ENCODE measurements around the gene NBL1.

Gene NBL1

DNA sequence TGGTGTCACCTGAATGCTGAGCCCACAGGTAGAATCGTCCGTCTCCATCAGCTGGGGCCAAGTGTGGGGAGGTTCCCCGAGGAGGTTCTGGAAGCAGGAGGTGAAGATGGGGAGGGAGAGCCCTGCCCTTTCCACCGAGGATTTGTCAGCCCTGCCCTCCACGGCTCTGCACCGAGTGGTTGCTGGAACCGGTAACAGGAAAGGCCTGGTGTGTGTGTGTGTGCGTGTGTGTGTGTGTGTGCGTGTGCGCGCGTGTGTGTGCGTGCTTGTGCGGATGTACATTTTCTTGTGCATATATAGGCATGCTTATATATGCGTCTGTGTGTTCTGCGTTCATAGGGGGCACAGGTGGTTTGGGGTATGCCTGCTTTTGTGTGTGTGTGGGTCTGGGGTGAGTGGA lies 3.5 kb downstream of the NBL1 start:
- DNase-seq, result no peak

DNA sequence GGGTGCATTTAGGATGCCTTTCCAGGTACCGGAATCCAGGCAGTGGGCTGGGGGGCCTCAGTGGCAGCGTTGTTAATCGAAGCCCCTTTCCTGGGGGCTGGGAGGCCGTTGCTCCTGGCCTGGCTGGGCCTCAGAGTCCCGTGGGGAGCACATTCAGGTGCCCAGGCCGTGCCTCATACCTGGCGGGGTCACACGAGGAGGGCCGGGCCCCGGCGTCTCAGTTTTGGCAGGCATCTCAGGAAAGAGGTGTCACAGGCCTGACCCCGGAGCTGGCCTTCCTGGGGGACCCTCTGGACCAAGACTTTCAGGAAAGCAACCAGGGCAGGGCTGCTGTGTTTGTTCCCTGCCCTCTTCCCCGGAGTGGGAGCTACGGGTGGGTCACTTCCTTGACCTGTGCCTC lies 4.1 kb downstream of the NBL1 start:
- no peak for DNase-seq

DNA sequence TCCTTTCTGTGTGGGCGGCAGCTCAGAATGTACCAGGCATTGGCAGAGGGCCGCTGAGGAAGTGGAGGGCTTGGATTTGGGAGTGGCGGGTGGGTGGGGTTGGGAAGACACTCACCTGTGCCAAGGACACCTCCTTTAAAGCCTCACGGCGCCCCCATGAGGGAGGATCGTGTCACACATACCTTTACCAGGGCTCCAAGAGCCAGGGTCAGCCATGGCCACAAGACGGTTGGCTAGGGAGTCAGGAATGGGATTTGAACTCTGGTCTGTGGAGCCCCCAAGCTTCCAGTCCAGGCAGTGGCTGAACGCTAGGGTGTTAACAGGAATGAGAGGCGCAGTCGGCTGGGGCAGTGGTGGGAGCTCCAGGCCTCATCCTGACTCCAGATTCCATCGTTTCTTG lies 4.6 kb downstream of the NBL1 start:
- no peak for DNase-seq

DNA sequence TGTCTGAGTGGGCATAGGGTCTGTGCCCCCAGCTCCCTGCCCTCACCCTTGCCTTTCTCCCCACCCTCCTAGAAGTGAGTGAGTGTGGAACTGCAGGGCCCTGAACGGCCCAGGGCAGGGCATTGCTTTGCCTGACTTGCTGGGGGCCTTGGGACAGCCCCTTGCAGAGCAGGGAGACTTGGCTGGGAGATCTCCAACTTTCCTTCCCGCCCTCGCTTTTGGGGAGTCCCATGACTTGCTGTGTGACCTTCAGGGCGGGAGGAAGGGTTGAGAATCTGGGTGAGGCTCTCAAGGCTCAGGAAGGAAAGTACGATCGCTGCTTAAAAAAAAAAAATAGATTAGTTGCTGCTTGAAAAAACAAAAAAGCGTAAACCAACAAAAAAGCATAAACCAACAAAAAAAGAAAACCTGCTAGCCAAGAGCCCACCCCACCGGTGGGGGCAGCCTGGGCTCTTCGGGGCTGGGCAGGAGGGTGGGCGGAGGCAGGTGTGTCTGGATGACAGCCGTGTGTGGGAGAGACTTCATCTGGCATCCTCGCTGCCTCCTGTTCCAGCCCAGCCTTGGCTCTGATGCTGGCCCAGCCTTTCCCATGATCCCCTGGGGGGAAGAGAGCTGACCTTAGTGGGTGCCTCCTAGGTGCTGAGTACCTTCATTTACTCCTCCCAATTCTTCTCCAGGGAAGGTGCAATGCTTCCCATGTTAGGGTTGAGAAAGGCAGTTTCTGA lies 6.5 kb downstream of the NBL1 start:
- no peak for DNase-seq

DNA sequence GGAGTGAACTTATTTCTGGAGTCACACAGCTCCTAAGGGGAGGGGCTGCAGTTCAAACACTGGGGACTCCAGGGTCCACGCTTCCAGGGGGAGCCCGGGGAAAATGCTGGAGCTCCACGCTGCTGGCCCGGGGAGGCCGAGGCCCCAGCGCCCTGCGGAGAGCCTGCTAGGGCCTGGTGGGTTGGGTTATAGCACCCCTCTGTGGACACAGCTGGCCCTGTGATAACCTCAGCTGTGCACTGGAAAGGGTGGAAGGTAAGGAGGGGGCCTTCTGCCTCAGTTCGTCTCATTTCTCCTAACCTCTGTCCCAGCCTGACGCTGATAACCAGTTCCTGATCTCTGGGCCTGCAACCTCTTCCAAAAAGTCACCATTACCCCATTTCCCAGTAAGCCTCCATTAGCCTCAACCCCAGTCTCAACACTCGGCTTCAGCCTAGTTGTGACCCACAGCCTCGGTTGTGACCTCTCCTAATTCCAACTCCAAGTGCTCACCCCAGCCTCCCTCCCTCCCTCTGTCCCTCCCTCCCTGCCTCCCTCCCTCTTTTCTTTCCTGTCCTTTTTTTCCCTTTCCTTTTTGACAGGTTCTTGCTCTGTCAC lies 7.1 kb downstream of the NBL1 start:
- no peak for DNase-seq

DNA sequence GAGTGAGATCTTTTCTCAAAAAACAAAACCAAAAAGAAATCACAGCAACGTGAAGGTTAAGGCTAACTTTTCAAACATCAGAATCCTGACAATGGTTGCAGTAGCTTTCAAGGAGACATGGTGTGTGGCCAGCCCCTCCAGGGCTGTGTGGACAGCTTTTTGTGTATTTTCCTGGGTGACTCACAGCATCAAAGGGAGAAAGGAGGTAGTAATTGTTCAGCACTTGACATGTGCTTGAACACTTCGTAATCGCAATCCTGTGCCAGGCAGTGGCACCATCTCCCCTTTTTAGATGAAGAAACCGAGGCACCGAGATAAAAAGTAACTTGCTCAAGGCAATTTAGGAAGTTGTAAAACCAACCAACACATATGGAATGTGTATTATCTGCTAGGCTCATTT lies 10.3 kb downstream of the NBL1 start:
- DNase-seq, result no peak

DNA sequence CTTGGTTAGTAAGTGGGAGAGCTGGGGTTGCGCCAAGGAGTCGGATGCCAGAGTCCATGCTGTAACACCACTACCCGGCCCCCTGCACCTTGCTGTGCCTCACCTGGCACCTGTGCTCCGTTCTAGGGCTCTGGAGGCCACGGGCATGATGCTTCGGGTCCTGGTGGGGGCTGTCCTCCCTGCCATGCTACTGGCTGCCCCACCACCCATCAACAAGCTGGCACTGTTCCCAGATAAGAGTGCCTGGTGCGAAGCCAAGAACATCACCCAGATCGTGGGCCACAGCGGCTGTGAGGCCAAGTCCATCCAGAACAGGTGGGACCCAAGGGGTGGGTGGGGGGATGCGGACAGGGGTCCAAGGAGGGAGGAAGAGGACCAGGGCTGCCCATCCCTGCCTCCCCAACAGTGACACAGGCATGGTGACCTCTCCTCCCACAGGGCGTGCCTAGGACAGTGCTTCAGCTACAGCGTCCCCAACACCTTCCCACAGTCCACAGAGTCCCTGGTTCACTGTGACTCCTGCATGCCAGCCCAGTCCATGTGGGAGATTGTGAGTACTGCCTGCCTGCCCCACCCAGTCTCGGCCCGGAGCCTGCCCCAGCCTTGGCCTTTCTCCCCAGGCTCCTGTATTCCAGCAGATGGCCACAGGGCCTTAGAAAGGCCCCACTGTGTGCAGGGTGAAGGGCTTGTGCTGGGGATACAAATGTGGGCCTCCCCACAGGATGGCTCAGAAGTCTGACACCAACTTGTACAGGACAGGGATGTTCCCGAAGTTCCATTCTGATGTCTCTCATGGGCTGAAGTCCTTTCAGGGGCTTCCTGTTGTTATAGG lies 11.0 kb downstream of the NBL1 start:
- DNase-seq, result no peak

DNA sequence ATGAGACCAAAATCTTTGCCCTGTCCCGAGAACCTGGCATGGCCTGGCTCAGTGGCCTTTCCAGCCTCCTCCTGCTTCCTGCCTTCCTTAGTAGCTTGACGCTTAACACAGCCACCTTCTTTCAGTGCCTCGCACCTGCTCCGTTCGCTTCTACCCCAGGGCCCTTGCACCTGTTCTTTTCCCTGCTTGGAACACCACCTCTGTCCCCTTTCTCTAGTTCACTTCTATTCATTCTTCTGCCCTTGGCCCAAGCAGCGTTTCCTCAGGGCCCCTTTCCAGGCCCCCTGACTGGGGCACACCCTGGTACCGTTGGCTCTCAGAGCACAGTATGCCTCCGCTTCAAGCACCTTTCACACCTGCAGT lies 11.6 kb downstream of the NBL1 start:
- DNase-seq, result no peak

DNA sequence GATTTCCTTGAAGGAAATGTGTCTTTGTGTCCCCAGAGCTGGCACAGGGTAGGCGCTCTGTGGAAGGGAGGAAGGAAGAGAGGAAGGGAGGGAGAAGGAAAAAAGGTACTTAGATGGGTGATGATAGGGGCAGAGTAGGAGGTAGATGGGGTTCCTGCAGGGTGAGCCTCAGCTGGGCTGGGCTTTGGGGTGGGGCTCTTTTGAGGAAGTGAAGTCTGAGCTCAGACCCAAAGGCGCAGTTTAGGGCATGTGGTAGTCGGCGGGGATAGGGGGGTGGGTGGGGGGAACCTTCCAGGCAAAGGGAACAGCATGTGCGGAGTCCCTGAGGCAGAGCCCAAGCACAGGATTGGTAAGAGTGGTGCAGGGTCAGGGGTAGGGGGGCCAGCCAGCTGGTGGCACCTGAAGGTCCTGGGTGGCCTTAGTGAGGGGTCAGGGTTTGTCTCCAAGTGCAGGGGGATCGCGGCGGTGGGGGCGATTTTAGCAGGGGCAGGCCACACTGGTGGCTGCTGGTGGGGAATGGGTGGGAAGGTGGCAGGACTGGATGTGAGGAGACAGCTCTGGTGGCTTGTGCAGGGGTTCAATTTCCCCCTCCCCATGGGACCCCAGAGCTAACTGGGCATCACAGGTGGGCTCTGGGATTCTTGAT lies 12.1 kb downstream of the NBL1 start:
- no peak for DNase-seq

DNA sequence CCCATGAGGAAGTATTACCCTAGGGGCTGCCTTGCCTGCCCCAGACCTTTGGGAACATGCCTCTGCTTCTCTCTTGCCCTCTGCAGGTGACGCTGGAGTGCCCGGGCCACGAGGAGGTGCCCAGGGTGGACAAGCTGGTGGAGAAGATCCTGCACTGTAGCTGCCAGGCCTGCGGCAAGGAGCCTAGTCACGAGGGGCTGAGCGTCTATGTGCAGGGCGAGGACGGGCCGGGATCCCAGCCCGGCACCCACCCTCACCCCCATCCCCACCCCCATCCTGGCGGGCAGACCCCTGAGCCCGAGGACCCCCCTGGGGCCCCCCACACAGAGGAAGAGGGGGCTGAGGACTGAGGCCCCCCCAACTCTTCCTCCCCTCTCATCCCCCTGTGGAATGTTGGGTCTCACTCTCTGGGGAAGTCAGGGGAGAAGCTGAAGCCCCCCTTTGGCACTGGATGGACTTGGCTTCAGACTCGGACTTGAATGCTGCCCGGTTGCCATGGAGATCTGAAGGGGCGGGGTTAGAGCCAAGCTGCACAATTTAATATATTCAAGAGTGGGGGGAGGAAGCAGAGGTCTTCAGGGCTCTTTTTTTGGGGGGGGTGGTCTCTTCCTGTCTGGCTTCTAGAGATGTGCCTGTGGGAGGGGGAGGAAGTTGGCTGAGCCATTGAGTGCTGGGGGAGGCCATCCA lies 12.8 kb downstream of the NBL1 start:
- DNase-seq, result no peak

DNA sequence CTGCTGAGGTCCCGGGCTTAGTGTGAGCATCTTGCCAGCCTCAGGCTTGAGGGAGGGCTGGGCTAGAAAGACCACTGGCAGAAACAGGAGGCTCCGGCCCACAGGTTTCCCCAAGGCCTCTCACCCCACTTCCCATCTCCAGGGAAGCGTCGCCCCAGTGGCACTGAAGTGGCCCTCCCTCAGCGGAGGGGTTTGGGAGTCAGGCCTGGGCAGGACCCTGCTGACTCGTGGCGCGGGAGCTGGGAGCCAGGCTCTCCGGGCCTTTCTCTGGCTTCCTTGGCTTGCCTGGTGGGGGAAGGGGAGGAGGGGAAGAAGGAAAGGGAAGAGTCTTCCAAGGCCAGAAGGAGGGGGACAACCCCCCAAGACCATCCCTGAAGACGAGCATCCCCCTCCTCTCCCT lies 13.4 kb downstream of the NBL1 start:
- no peak for DNase-seq

DNA sequence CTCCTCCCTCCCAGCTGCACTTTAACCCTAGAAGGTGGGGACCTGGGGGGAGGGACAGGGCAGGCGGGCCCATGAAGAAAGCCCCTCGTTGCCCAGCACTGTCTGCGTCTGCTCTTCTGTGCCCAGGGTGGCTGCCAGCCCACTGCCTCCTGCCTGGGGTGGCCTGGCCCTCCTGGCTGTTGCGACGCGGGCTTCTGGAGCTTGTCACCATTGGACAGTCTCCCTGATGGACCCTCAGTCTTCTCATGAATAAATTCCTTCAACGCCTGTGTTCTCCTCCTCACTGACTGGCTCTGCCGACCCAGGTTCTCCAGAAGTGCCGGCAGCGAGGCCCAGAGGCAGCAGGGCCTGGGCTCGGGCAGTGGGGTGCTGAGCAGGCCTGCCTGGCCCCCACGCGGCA lies 14.1 kb downstream of the NBL1 start:
- no peak for DNase-seq

DNA sequence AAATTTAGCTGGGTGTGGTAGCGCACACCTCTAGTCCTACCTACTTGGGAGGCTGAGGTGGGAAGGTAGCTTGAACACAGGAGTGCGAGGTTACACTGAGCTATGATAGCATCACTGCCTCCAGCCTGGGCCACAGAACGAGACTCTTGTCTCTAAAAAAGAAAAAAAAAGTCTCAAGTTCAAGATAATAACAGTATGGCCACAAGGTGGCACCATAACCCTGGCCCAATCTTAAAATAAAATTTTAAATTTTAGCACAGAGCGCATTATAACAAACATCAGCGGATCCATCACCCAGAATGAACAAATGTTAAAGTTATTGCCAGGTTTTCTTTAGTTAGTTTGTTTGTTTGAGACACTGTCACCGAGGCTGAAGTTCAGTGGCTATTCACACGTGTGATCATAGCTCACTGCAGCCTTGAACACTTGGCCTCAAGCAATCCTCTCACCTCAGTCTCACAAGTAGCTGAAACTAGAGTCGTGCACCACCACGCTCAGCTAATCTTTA lies 17.7 kb downstream of the NBL1 start:
- DNase-seq, result no peak

DNA sequence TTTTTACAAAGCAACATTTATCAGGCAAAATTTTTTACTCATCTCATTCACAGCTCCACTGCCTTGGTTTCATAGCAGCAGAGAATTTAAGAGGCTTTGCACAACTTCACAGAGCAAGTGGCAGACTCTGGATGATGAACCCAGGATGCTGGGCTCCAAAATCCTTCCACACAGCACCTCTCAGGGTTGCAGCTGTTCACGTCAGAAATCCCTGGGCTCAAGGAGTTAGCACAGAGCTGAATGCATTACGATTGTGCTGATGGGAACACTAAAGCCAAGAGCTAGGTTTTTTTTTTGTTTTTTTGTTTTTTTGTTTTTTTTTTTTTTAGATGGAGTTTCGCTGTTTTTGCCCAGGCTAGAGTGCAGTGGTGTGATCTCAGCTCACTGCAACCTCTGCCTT lies 18.2 kb downstream of the NBL1 start:
- no peak for DNase-seq

DNA sequence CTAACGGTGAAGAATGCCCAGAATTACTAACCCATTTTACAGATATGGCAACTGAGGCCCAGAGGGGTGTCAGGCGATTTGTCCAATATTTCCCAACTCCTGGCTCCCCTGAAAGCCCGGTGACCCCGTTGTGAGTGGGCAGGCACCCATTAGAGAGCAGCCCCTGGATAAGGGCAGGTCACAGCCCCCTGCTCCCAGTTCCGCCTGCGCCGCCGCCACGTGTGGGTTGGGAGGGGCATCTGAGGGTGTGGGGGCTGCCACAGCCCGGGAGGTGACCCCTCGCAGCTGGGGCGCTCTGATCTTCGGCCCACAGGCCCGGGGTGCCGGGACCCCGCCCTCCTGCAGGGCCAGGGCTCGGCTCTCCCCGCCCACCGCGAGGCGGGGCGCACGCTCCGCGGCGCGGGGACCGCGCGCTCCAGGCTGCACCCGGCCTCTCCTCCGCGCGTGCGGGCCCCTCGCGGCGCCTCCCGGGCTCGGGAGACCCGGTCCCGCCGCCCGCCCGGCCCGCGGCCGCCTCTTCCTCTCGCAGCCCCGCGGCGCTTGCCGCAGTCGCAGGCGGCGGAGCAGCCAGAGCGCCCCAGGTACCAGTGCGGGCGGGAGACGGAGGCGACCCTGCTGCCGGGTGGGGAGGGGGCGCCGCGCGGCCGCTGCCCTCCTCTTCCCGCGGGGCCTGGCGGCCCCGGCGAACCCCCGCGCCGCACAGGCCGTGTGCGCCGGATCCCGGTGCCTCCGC lies 20.5 kb downstream of the NBL1 start, which contains the start of gene HTR6:
HTR6 (plus strand) TSS at position 423 of the 733 bp plus-strand sequence. CDS start 879 bp downstream, outside the sequence.
- no peak for DNase-seq

DNA sequence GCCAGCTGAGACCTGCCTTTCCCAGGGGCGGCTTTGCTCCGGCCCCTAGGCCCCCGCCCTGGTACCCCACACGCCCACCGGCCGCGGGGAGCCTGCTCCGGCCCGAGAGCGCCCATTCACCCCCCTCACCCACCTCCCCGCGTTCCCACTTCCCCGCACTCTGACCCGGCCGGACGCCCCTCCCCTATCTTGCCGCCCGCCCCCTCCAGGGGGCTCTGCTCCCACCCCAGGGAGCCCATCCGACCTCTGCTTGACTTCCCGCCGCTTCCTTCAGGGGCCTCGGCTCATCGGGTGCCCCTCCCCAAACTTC lies 21.0 kb downstream of the NBL1 start:
- no peak for DNase-seq

DNA sequence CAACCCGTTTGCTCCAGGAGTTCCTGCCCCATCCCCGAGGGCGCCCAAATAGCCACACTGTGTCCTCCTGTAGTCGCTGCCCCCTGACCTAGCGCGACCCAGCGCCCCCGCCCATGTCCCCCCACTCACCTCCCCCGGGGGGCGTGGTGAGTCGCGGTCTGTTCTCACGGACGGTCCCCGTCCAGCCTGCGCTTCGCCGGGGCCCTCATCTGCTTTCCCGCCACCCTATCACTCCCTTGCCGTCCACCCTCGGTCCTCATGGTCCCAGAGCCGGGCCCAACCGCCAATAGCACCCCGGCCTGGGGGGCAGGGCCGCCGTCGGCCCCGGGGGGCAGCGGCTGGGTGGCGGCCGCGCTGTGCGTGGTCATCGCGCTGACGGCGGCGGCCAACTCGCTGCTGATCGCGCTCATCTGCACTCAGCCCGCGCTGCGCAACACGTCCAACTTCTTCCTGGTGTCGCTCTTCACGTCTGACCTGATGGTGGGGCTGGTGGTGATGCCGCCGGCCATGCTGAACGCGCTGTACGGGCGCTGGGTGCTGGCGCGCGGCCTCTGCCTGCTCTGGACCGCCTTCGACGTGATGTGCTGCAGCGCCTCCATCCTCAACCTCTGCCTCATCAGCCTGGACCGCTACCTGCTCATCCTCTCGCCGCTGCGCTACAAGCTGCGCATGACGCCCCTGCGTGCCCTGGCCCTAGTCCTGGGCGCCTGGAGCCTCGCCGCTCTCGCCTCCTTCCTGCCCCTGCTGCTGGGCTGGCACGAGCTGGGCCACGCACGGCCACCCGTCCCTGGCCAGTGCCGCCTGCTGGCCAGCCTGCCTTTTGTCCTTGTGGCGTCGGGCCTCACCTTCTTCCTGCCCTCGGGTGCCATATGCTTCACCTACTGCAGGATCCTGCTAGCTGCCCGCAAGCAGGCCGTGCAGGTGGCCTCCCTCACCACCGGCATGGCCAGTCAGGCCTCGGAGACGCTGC lies 21.7 kb downstream of the NBL1 start:
- DNase-seq, result no peak

DNA sequence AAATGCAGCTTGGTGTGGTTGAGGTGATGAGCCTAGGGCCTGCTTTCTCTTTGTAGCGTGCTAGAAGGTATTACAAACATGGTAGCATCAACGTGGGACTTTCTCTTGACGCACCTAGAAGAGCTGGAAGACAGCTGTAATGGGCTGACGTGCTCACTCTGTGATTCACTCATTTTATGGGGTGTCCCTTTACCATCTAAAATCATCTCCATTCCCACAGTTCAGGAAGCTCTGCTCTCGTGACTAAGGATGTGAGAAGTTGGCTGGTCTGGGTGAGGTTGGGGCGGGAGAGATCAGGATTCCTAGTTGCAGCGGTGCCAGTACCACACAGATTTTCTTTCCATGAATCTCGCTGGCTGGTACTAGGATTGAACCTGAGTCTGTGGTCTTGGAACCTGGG lies 24.8 kb downstream of the NBL1 start:
- no peak for DNase-seq

DNA sequence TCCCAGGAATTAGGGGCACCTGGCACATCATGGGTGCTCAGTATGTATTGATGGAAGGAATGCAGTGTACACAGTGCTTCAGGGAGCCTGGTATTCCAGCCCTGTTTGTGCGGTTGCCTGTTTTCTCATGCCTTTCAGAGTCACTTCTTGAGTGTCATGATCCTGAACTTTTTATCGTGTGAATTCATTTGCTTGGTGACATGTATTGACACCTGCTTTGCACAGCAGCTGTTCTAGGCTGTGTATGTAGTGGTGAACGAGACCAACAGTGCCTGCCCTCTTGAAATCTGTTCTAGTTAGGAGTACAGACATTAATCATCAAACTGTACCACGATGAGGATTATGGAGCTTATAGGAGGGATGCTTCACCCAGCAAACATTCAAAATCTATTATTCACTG lies 26.7 kb downstream of the NBL1 start:
- no peak for DNase-seq

DNA sequence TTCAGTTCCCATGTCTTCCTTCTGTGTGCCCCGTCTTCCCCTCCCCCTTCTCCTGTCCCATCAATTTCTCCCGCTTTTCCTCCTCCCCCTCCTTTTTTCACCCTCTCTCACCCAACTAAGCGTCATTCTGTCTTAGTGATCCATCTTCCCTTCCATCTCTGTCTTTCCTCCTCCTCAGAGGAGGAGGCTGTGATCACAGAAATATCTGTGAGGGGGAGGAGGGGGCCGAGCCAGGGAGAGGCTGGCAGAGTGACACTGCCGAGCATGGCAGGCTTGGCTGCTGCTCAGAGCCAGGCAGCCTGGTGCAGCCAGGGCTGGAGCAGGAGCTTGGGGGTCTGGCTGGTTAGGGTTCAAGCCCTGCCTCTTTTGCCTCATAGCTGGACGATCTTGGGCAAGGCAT lies 28.1 kb downstream of the NBL1 start:
- no peak for DNase-seq

DNA sequence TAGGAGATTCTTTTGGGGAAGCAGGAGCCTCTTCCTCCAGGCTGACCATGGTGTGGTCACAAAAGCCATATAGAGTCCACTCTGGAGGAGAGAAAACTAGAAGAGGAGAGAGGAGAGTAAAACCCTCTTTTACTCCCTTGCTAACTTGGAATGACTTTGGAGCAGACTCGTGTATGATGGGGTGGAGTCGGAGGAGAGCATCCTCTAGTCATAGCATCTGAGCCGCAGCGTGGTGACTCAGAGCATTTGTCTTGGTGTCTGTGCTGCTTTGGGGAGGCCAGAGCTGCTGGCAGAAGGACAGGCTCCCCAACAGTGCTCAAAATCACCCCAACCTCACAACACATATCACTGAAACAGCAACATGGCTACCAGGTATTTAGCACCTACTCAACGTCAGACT lies 31.7 kb downstream of the NBL1 start:
- no peak for DNase-seq
